Stimulated activated CD8-positive, alpha-beta memory T cell treated with anti-CD3 and anti-CD28 coated beads, Interleukin-15, amount 100 ng/mL, for 1 hour (primary cell): Measurements from ENCODE around the gene CYRIA.

Source experiments
- DNase-seq: peaks from one replicate; pipeline ENCODE4 v3.0.0-alpha.2; 2020; ENCODE audit warnings: low read depth

The CYRIA gene

DNA sequence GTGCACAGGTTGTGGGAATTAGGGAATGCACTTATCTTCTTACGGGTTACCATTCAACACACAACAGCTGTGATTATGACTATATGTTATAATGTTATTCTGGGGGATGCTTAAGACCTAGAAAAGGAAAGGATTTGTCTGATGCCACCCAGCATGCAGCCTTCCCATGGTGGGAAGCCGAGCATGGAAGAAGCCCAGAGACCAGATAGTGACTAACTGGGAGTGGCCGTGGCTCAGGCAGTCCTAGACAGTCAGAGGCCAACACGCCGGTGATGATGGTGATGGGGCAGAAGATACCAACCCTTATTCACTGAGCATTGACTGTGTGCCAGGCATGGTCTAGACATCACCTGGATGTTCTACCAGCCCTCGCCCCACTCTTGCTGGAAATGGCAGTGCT is 35.9 kb downstream of the CYRIA start:
- no peak for DNase-seq

DNA sequence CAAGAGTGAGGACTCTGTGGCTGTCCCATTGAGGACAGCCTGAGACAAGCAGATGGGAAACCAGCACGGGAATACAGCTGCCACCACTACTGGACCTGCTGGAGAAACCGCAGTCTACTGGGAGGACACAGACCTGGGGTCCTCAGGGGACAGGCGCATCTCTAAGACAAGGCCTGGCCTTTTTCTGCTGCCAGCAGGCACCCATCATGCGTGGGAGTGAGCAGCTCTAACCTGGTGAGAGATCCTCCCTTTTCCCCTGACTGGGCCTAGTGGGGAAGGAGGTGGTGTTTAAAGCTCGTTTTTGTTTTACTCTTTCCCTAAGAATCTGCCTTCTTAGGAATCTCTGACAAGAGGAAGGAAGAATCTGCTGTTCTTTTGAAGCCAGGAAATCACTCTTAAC is 36.6 kb downstream of the CYRIA start:
- DNase-seq: no peak

DNA sequence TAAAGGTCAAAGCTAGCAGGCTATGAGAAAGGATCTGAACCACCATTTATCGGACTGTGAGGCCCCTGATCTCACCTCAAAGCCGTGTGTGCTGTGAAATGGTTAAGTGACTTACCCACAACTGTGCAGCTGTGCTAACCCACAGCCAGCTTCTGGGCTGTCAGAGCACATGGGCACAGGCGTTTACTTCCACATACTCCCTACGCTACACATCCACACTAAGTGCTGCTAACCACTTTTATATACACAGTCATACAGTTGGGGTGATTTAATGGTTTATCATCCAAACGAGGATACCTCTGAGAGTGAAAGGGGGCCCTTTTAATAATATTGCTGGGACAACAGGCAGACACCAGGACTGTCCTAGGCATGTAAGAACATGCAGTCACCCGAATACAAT is 37.3 kb downstream of the CYRIA start:
- DNase-seq: no peak

DNA sequence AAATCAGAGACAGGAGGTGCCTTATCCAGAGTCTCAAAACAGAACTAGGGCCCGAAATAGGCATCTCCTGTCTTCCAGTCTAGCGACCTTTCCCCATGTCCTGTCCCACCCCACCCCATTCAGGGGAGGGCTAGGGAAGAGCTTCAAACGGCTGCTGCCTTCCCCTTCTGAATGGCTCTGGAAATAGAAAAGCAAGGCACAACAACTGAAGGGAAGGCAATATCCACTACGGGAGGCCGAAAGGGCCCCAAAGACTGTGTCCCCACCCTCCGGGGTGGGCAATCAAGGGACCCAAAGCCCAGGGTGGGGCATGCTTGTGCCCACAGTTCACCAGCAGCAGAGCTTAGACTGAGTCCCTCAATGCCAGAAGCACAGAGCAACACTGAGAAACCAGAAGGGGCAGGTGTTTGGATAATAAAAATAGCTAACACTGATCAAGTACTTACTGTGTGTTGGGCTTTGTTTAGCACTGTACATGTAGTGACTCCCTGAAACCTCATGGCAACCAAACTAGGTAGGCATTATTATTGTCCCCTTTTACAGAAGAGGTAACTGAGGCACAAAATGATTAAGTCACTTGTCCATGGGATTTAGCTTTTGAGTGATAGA is 38.5 kb downstream of the CYRIA start:
- no peak for DNase-seq

DNA sequence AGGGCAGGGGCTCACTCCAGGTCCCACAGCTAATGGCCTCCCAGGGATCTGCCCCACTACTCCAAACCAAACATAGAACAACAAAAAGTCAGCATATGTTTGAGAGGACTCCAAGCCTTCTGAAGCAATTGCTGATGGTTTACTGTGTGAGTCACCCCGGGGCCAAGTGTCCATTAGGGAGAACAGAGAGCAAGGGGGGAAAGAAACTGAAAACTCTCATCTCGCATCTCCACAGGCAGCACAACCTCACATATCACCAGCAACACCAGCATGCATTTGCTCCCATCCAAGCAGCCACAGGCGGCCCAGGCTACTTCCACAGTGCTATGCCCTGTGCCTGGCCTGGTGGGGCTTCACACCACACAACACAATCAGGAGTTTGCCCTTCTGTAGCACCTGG is 39.1 kb downstream of the CYRIA start:
- DNase-seq: no peak

DNA sequence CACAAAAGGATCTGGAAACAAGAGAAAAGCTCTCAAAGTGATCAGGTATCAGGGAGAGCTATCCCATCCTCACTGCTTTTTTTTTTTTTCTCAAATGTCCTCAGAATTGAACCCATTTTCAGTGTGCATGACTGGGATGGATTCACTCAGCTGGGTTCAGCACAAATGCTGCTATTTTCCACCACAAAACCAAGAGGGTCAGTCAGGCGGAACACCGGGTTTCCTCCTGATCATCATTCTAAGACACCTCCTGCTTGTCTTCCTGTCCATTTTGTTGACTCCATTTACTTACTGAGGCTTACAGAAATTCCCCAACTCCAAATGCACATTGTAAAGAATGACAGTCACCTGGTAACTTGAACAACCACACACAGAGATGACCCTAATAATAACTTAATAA is 39.9 kb downstream of the CYRIA start:
- no peak for DNase-seq

DNA sequence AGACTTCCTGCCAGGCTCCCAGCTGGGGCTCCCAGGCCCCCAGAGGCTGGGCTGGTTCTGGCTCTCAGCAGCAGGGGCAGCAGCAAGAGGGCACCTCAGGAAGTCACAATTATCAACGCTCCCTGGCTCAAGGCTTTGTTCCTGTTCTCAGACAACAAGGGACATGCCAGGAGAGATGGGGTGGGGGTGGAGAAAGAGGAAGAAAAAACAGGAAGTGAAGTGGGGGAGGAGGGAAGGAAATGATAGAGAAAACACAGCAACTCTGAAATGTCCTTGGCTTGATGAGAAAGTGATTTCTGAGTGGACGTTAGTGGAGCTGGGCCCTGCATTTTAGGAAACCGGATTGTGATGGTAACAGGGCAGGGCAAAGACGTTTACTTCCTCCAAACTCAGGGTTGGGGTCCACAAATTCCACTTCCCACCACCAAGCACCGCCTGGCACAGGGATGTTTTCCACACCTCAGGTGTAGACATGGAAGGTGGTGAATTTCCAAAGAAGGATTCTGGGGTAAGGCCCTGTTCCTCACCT is 40.4 kb downstream of the CYRIA start:
- no peak for DNase-seq

DNA sequence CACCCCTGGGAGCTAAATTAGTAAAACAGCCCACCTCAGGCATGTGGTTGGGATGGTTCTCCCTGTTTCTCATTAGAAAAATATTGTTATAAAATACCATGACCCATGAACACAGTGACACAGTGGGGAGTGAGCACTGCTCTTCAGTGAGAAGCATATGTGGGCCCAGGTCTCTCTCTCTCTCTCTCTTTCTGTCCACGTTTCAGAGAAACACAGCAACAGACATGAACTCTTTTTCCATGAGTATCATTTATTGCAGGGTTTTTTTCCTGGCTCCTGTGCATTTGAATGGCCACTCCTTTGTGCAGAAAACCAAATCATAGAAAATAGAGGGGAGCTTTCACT is 41.2 kb downstream of the CYRIA start:
- no peak for DNase-seq

DNA sequence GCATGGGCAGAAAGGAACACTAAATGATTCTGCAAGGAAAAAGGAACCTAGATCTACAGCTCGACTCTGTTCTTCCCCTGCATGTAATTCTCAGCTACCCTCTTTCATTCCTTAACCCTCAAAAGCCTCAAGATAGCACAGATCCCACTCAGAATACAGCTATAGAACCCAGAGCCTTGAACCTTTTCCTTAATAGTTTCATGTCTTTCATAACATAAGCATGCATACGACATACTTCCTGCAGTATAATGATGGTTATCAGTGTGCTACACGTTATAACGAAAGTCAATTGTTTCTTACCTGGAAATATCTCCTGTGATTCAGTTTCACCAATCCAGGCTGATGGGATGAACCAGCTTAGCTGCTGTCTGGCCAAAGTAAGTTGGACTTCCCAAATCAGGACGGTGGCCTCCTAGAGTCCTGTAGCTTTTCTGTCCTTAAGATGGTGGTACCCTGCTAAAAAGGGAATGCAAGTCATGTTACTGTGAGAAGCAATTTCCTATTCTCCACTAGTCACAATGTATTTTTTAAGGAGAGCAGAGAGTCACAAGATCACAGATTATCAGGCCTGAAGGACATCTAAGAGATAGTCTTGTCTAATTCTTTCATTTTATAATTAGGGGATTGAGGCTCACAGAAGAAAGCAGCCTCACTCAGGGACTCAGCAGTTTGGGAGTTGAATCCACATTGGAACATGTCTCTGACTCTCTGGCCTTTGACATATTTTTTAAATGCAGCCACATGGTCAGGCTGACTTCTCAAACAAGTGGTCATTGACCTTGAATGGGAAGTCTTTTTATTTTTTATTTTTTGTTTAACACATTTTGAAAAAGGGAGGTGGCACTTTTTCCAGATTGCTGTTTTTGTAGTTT is 41.8 kb downstream of the CYRIA start:
- DNase-seq: no peak

DNA sequence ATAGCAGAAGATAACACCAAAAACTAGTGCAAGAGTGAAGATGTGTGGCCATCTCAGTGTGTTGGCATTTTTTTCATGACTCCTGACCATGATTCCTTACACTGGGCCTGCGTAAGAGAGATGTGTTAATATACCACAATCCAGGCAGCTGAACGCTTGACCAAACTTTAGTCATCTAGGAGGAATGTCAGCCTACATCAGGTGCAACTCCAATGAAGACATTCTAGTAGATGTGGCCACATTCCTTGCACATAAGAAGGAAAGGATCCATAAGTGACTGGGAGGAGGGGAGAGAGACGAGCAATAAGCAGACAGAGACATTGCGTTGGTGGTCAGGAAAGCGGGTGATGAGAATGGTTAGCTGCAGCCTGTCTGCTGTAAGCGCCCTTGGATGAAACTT is 42.6 kb downstream of the CYRIA start:
- no peak for DNase-seq

DNA sequence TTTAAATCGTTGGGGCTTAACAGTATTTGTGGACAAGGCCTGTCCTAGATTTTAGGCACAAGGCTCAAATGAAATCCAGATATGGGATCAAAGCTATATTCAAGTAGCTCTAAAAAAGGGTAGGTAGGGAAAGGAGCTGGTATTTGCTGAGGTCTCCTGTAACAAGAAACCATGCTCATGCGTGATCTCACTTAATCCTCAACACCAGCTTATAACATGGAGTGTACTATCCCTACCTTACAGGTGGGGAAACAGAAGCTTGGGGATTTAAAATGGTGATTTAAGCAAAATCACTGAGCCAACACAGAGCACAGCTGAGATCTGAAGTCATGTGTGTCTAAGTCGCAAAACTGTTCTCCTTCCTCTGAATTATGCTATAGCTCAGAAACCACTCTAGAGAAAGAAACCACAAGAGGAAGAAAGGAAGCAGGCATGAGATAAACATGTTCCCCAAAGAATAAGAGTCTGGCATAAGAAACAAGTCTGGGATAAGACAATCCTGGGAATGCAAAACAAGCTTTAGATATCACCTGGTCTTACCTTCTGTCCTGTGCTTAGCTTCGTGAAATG is 43.1 kb downstream of the CYRIA start:
- DNase-seq: no peak

DNA sequence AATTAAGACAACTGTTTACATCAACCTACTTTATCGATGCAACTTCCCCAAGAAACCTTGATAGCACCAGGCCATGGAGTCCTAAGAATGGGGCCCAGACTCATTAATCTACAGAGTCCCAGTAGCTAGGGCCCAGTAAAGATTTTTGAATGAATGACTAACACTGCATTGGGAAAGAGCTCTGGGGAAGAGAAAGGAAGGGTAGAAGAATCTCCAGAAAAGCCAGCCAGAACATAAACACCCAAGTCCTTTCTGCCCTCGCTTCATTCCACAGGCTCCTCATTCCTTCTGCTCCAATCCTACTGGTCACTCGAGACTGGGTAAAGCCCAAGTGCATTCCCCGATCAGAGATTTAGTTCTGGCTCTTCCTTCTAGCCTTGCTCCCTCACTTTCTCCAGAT is 44.3 kb downstream of the CYRIA start:
- DNase-seq: no peak

DNA sequence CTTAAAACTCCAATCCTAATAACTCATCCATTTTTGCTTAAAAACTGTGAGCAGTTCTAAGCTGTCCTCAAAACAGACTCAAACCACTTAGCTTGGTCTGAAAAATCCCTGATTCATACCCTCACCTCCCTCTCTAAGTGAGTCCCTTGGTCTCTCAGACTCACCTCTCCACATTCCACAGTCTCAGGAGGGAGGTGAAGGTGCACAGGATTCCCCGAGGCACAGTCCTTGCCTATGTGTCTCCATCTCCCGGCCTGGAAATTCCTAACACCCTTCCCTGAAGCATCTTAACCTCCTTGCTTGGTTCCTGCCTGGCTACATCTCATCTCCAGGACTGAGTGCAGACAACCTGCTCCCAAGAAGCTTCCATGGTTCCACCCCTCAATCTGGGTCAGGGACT is 45.0 kb downstream of the CYRIA start:
- no peak for DNase-seq

DNA sequence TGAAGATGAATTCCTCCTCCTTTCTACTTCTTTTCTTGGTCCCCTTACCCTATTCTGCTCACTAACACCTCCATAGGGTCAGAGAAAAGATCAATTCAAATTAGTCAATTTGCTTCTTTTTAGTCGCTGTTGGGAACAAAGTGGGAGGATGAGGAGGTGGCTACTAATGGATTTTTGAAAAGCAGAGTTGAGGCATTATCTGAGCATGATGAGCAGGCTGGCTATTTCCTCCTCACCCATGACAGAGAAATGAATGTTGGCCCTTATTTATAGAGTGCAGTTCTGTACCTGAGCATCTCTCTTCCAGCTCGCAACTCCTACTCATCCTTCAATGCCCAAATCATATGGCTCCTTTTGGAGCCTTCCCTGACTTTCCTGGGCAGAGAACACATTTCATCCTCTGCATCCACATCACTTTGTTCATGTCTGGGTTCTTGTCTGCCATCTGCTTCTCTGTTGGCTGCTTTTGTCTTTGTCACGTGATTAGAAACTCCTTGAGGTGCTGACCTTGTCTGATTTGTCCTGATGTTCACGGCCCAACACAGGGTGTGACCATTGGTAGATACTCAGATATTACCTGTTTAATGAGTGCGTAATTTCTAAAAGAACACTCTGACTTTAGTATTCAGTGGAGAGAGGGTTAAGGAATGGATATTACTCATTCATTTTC is 45.9 kb downstream of the CYRIA start:
- DNase-seq: no peak

DNA sequence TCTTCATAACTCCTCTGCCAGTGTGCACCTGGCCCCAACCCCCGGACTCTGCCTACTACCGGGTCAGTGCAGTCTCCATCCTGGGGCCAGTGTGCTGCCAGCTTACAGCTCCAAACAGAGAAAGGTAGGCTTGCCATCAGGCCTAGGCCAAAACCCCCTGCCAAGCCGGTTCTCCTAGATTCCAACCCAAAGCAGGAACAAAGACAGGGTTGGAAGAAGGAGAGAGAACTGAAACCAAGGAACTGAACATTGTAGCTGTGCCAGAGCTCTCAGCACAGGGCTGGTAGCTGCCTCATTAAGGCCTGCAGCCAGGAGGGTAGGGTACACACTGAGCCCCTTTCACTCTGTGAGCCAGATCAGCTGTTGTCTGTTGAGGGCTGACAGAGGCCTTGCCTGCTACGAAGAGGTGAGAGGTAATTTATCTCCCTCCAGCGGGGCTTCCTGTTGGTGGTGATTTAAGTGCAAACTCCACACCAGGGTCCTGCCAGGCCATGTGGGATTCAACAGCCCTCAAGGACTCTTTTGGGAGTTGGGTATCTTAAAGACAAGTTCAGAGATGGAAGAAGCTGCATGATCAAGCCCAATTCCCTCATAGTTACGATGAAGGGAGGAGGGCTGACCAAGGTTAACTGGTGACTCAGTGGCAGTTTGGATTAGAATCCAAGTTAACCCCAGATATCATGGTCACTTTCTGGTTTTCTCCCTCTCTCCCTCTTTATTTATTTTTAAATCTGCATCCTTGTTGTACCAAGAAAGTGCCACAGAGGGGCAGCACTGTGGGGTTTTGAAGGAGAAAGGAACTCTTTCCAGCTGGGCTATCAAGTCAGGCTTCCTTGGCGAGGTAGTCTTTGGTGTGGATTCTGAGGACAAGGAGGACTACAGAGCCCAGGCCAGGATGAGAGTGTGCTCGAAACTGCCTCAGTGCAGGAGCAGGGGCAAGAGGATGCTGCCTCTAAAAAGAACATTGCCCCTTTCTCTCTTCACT is 48.1 kb downstream of the CYRIA start:
- no peak for DNase-seq
